Kidney (tissue), 14 donors: ENCODE results near the gene DUSP3. TPM values are rescaled to one million over a fixed set of nuclear protein-coding genes. Genes with fewer than 3 reads are reported as not detected.
A peak's percentile ranks its signal among the peaks of the same experiment; 100 is the strongest.

Experiments used
- DNase-seq, 5 donors: peaks; one replicate each; pipeline ENCODE4 v3.0.0-alpha.2; 2013 to 2020
- FAIRE-seq: peaks from 2 replicates; lab custom pipeline; 2012; peaks lifted over from hg19 to GRCh38; lab: Jason Lieb, UNC
- H3K27ac ChIP-seq, 2 donors: one replicate each; pipeline ENCODE4 v1.7.0; 2013; ENCODE audit warnings: low read depth in 2 of 2, low read length in 2 of 2, inconsistent platforms in 1 of 2
- H3K27me3 ChIP-seq: one replicate; pipeline ENCODE4 v1.7.1; 2013; ENCODE audit warnings: low read length, inconsistent platforms; ENCODE audit not compliant: control insufficient read depth, insufficient read depth
- H3K36me3 ChIP-seq, 3 donors: one replicate each; pipeline versions ENCODE4 v1.7.0 to v1.7.1; 2013; ENCODE audit warnings: low read length in 3 of 3, control low read depth in 1 of 3, inconsistent platforms in 1 of 3; ENCODE audit not compliant: insufficient read depth in 3 of 3, control insufficient read depth in 2 of 3
- H3K4me1 ChIP-seq, 3 donors: one replicate each; pipeline versions ENCODE4 v1.7.0 to v1.7.1; 2013; ENCODE audit warnings: low read length in 3 of 3, inconsistent platforms in 1 of 3, low read depth in 1 of 3; ENCODE audit not compliant: control insufficient read depth in 2 of 3, insufficient read depth in 2 of 3
- H3K4me3 ChIP-seq, 3 donors: one replicate each; pipeline versions ENCODE4 v1.7.0 to v1.8.1; 2013; ENCODE audit warnings: low read length in 3 of 3, control low read depth in 1 of 3, inconsistent platforms in 1 of 3
- H3K9ac ChIP-seq, 3 donors: one replicate each; pipeline versions ENCODE4 v1.7.0 to v1.7.1; 2013; ENCODE audit warnings: low read length in 3 of 3, control low read depth in 1 of 3, inconsistent platforms in 1 of 3
- H3K9me3 ChIP-seq, 3 donors: one replicate each; pipeline versions ENCODE4 v1.7.0 to v1.7.1; 2013; ENCODE audit warnings: low read length in 3 of 3, control low read depth in 1 of 3, inconsistent platforms in 1 of 3; ENCODE audit not compliant: control insufficient read depth in 2 of 3, insufficient read depth in 1 of 3
- intact Hi-C: fragments of 100-400 bp; cut with DNase I; formaldehyde crosslinking; loops from one replicate; pipeline ENCODE4 v1.11.1; 2022
- polyA plus RNA-seq: library from polyadenylated mRNA; stranded (reverse); fragments of 350-450 nt; fragmentation: Illumina TruSeq; extraction: RNeasy Lipid Tissue Mini Kit (QIAGEN cat#74804); gene quantifications from one replicate; pipeline ENCODE4 v1.2.3, GENCODE V29; 2014; ENCODE audit warnings: low read depth, low replicate concordance; ENCODE audit not compliant: insufficient read depth
- total RNA-seq: library from RNA; stranded (reverse); fragmentation: NEBNext Ultra II Directional; extraction: Animal tissue kit (Norgen Biotek cat#: 25700); gene quantifications from one replicate; pipeline ENCODE4 v1.2.1, GENCODE V29; 2021
- TF ChIP-seq, protein P1 (sequence below): IDR thresholded peaks from 3 replicates; pipeline ENCODE4 v1.5.1; 2012; ENCODE audit warnings: mild to moderate bottlenecking, moderate library complexity, borderline replicate concordance; ENCODE audit not compliant: insufficient read depth; ENCODE audit errors: extremely low read depth
- donor health status: control.
- donor health status: control.
- donor health status: control.
- donor health status: control.
- donor health status: control.
- donor health status: DM: yes; HTN: yes; CAD: no.
- donor health status: Normal renal cell carcinoma (clear cell type).

Gene DUSP3
- total and polyA plus RNA-seq, 2 donors from 2014 or later = 102 to 126 TPM

DNA sequence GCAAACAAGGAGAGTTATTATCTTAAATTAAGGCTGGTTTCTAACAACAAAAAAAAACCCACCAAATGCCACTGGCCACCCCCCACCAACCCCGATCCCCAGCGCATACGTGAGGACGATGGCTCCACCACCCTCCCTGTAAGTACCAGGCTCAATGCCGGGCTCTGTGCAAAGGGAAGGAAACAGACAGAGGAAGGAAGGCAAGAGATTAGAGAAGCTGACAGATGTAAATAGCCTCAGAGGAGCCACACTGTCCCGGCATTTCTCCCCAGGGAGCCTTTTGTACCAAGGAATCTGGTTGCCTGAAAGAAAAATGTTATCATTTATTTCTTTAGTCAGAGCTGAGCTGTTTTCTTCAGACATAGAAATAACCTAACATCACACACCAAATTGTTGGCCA lies 33.2 kb downstream of the DUSP3 start:
- FAIRE-seq = no peak
- peaks cover 0 to 2% (median 0%) of the 10 kb centered on the region in 3 donors for H3K4me1 ChIP-seq
- no peaks in the 10 kb centered on the region for H3K36me3 ChIP-seq
- intact Hi-C loops = no loop called here
- no peak overlapping the region for H3K9ac ChIP-seq
- TF ChIP-seq, protein P1, sequence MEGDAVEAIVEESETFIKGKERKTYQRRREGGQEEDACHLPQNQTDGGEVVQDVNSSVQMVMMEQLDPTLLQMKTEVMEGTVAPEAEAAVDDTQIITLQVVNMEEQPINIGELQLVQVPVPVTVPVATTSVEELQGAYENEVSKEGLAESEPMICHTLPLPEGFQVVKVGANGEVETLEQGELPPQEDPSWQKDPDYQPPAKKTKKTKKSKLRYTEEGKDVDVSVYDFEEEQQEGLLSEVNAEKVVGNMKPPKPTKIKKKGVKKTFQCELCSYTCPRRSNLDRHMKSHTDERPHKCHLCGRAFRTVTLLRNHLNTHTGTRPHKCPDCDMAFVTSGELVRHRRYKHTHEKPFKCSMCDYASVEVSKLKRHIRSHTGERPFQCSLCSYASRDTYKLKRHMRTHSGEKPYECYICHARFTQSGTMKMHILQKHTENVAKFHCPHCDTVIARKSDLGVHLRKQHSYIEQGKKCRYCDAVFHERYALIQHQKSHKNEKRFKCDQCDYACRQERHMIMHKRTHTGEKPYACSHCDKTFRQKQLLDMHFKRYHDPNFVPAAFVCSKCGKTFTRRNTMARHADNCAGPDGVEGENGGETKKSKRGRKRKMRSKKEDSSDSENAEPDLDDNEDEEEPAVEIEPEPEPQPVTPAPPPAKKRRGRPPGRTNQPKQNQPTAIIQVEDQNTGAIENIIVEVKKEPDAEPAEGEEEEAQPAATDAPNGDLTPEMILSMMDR = no peak
- H3K9me3 ChIP-seq = no peaks in the 10 kb centered on the region
- DNase-seq = peak in 1 of 5 donors; percentile 54
- H3K27me3 ChIP-seq = no peaks in the 10 kb centered on the region
- H3K27ac ChIP-seq = no peak overlapping the region
- no peak overlapping the region for H3K4me3 ChIP-seq

GRCh38 chr17:43741636-43742035 lies 37.1 kb downstream of the DUSP3 start:
- Histone ChIP-seq H3K27me3 (no peaks in the 10 kb centered on the region), H3K36me3 (no peaks in the 10 kb centered on the region), H3K4me3 (no peak overlapping the region), H3K9me3 (no peaks in the 10 kb centered on the region), H3K27ac (no peak overlapping the region), H3K4me1 (no peaks in the 10 kb centered on the region), H3K9ac (no peak overlapping the region)
- FAIRE-seq = no peak
- DNase-seq = peak in 1 of 5 donors; percentile 52
- intact Hi-C loops = no loop called here
- TF ChIP-seq, protein P1 = no peak

DNA sequence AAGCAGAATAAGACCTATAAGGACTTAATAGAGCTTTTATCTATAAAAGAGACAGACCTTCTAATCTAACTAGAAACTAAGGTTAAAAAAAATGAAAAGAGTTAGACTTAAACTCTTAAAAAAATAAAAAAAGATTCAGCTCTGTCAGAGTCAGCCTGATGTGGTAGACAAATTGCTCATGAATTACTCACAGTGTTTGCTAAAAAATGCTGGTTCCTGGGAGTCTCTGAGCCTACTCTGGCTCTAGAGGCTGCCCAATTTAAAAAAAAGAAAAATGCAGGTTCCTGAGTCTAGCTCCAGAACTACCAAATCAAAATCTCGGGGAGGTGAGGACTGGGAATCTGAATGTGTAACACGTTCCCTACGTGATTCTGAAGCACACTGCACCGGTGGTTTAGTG lies 38.2 kb downstream of the DUSP3 start:
- Histone ChIP-seq H3K27ac (no peak overlapping the region), H3K4me1 (no peaks in the 10 kb centered on the region), H3K4me3 (no peak overlapping the region), H3K9ac (no peak overlapping the region), H3K36me3 (no peaks in the 10 kb centered on the region), H3K9me3 (no peaks in the 10 kb centered on the region), H3K27me3 (no peaks in the 10 kb centered on the region)
- intact Hi-C loops = no loop called here
- FAIRE-seq = no peak
- DNase-seq = no peak
- TF ChIP-seq, protein P1 = no peak

DNA sequence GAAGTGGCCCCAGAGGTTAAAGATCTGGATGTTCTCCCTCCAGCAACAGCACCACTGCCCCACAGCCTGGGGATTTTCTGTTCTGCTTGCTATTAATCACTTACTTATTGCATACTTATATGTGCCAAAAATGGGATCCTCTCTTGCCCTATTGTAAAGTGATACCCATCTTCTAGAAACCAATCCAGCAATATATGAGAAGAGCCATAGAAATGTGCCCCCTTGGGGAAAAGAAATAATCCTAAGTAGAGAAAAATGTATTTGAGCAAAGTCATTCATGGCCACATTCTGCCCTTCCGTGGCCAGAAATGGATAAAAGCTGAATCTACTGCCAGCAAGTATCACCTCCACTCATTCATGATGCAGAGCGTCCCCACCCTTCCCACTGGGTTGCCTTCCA lies 41.1 kb downstream of the DUSP3 start:
- no peaks in the 10 kb centered on the region for H3K36me3 ChIP-seq
- TF ChIP-seq, protein P1 = no peak
- H3K4me1 ChIP-seq = no peaks in the 10 kb centered on the region
- intact Hi-C loops = no loop called here
- no peak for DNase-seq
- H3K27me3 ChIP-seq = no peaks in the 10 kb centered on the region
- H3K9me3 ChIP-seq = no peaks in the 10 kb centered on the region
- no peak overlapping the region for H3K27ac ChIP-seq
- FAIRE-seq = no peak
- no peak overlapping the region for H3K9ac ChIP-seq
- H3K4me3 ChIP-seq = no peak overlapping the region
